ENCODE data around the gene ANXA6.

ANXA6 gene

DNA sequence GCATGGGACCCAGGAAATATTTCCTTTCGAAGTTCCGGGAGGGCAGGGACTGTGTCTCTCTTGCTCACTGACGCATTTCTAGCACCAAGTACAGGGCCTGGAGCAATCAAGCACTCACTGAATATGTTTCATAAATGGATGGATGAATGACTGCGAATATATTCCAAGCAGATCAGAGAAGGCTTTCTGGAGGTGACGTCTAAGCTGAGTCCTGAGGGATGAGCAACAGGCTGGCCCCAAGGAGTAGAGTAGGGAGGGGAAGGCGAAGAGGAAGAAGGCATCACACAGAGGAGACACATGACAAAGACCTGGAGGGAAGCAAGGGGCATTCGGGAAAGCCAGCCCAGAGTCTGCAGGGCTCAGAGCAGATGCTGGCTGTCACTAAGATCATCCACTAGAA, 13.9 kb downstream of the ANXA6 start:
- TF ChIP-seq, protein P1, sequence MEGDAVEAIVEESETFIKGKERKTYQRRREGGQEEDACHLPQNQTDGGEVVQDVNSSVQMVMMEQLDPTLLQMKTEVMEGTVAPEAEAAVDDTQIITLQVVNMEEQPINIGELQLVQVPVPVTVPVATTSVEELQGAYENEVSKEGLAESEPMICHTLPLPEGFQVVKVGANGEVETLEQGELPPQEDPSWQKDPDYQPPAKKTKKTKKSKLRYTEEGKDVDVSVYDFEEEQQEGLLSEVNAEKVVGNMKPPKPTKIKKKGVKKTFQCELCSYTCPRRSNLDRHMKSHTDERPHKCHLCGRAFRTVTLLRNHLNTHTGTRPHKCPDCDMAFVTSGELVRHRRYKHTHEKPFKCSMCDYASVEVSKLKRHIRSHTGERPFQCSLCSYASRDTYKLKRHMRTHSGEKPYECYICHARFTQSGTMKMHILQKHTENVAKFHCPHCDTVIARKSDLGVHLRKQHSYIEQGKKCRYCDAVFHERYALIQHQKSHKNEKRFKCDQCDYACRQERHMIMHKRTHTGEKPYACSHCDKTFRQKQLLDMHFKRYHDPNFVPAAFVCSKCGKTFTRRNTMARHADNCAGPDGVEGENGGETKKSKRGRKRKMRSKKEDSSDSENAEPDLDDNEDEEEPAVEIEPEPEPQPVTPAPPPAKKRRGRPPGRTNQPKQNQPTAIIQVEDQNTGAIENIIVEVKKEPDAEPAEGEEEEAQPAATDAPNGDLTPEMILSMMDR (conservative IDR thresholded peaks at IDR 0.05): no peak
- no peak overlapping the region for H3K27ac ChIP-seq

DNA sequence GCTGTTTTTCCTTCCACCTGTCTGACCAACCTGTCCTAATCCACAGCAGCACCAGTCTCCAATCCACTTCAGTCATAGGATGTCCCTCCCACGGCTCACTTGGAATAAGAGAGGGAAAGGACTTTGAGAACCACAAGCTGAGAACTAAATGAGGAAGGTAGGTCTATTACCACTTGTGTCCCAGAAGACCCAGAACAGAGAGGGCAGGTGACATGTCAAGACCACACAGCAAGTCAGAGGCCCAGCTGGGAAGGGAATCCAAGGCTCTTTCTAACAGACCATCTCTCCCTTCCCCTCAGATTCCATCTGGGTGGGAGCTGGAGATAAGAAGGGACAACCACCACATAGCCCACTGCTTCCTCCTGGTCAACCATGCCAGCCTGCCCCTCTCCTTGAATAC, 14.6 kb downstream of the ANXA6 start:
- H3K27ac ChIP-seq: no peak overlapping the region
- TF ChIP-seq, protein P1 (conservative IDR thresholded peaks at IDR 0.05): no peak

DNA sequence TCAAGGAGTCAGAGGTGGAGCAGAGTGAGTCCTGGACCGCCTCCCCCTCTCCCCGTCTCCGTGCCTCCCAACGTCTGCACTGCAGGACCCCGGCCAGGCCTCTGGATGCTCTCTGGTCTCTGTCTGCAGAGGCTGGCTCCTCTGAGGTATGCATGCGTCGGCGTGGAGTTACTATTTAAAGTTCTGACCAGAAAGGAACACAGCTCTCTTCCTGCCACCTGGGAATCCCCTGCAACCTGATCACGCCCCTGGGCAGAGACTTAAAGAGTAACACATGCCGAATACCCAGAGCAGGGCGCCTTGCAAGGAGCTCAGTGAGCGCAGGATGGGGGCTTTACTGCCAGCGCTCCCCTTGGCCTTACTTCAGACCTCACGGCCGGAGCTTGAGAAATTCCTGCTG, 16.0 kb downstream of the ANXA6 start:
- TF ChIP-seq, protein P1 (conservative IDR thresholded peaks at IDR 0.05): no peak
- no peak overlapping the region for H3K27ac ChIP-seq

DNA sequence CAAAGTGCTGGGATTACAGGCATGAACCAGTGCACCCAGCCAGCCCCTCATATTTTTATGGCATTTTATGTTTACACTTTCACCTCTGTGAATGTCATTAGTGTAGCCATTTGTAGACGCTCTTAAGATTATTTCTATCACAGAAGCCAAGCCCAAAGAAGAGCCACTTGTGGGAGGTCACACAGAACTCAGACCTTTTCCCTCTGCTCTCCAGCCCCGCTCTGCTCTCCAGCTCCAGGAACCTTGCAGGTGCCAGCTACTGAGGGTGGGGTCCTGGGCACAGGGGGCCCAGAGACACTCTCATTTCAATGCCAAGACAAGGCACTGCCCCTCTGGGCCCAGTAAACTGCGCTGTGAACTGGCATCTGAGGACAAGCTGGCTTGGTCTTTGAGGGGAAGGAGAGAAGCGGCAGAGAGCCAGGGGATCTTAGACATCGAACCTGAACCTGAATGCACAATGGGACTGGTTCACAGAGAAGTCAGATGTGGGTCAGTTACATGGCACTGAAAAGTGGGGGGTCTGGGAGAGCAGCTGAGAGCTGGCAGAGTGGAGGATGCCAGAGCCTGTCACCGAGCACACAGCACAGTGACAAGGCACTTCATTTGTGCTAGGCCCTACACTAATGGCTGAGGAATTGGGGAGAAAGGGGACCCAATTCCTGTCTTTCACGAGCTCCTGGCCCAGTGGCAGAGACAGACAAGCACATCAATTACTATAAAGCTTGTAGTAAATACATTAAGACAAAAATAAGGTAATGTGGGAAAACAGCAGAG, 16.7 kb downstream of the ANXA6 start:
- TF ChIP-seq, protein P1 (conservative IDR thresholded peaks at IDR 0.05): no peak
- H3K27ac ChIP-seq: no peak overlapping the region

GRCh38 chr5:151139646-151140045, 17.9 kb downstream of the ANXA6 start:
- TF ChIP-seq, protein P1 (conservative IDR thresholded peaks at IDR 0.05): no peak
- H3K27ac ChIP-seq: no peak overlapping the region

- TF ChIP-seq, protein P1 (conservative IDR thresholded peaks at IDR 0.05): no peak
- H3K27ac ChIP-seq: no peak overlapping the region
Measured at GRCh38 chr5:151139015-151139414, 18.6 kb downstream of the ANXA6 start.

DNA sequence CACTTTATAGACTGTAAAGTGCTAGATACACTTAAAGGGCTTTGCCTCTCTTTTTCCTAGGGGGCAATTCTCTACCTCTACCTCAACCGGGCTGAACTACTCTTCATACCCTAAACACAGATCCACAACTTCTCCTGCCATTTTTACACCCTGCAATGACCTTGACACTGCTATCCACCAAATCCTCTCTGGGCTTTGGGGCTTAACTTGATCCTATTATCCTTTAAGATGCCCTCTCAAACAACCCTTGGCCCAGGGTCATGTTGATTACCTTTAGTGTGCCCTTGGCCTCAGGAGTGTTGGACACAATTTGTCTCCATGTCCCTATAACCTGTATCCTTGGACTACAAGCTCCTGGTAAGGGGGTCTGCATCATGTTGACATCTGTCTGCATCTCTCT, 19.5 kb downstream of the ANXA6 start:
- TF ChIP-seq, protein P1 (conservative IDR thresholded peaks at IDR 0.05): no peak
- H3K27ac ChIP-seq: no peak overlapping the region

Data from VCaP (cell line).